ENCODE measurements around the gene GNB3. TPM values are rescaled to one million over a fixed set of nuclear protein-coding genes. Genes with fewer than 3 reads are reported as not detected.

The GNB3 gene
- total and polyA plus RNA-seq, 2 of the 4 experiments (the other 2 are of a cell fraction): 0.72 to 20.5 TPM

GRCh38 chr12:6836851-6837250, 3.9 kb upstream of the GNB3 start:
- H3K27ac ChIP-seq (ENCODE audit: insufficient read depth, low read length): no peak overlapping the region
- H4K5ac ChIP-seq (ENCODE audit: low read depth, low read length): no peak overlapping the region
- no peak for ATAC-seq (ENCODE audit: low read depth)
- in situ Hi-C loops (cut with MboI; ENCODE audit: low sequenced_read_pairs) (no loop called here), dilution Hi-C loops (cut with HindIII; ENCODE audit: low sequenced_read_pairs, unreplicated experiment) (no loop called here), intact Hi-C loops (cut with micrococcal nuclease) (no loop called here)
- no peak overlapping the region for H3K4me3 ChIP-seq (ENCODE audit: insufficient read depth, low read depth, low read length)
- H3K36me3 ChIP-seq (ENCODE audit: control insufficient read depth, insufficient read depth, low read length): peaks cover 62% of the 10 kb centered on the region
- H3K9me3 ChIP-seq (ENCODE audit: control insufficient read depth, insufficient read depth, low read length): no peaks in the 10 kb centered on the region
- H3K27me3 ChIP-seq (ENCODE audit: control insufficient read depth, insufficient read depth, low read length): no peaks in the 10 kb centered on the region
- H2BK20ac ChIP-seq (ENCODE audit: low read depth, low read length): no peak overlapping the region
- H3K56ac ChIP-seq (ENCODE audit: extremely low read depth, insufficient read depth, low read length): no peak overlapping the region
- peak overlapping the region; percentile 65 for H2AK9ac ChIP-seq (replicated peaks; ENCODE audit: low read depth, low read length, poor library complexity)
- H2AK5ac ChIP-seq (ENCODE audit: low read depth, low read length): no peak overlapping the region
- H3K23ac ChIP-seq (ENCODE audit: low read depth, low read length): no peak overlapping the region
- H3K4me2 ChIP-seq (ENCODE audit: low read depth, low read length): no peak overlapping the region
- no peak for TF ChIP-seq NFE2L2 (IDR thresholded peaks at IDR 0.05; ENCODE audit: low read depth, low read length)
- TF ChIP-seq MAFK (IDR thresholded peaks at IDR 0.05; ENCODE audit: low read depth, low read length): no peak
- no peak for TF ChIP-seq FOS (IDR thresholded peaks at IDR 0.05; ENCODE audit: low read depth, low read length)
- CTCF ChIA-PET: interaction anchor here (1.9 kb wide), 1 partner anchor 15 kb away, joined by 11 read pairs; the partner anchor contains the start of genes CDCA3 and USP5
- BruUV-seq (replicated peaks): no TSS peak
- H3K9ac ChIP-seq (ENCODE audit: low read depth, low read length): no peak overlapping the region
- H3K79me1 ChIP-seq (ENCODE audit: low read depth in 1 of 2, low read length in 2 of 2): peaks cover 6 to 18% of the 10 kb centered on the region in 2 experiments
- no peak overlapping the region for H3K4ac ChIP-seq (ENCODE audit: low read depth, low read length)
- POLR2A ChIA-PET (ENCODE audit: unreplicated experiment): no interaction called here
- no peaks in the 10 kb centered on the region for H3K4me1 ChIP-seq (ENCODE audit: control insufficient read depth, insufficient read depth, low read length)
- H4K91ac ChIP-seq (ENCODE audit: insufficient read depth, low read depth, low read length): no peak overlapping the region
- H2BK120ac ChIP-seq (ENCODE audit: low read depth, low read length): no peak overlapping the region
- H3K18ac ChIP-seq (ENCODE audit: low read depth, low read length): no peak overlapping the region
- peaks cover 3% of the 10 kb centered on the region for H4K20me1 ChIP-seq (ENCODE audit: insufficient read depth, low read length)
- H2AFZ ChIP-seq (replicated peaks; ENCODE audit: low read length, poor library complexity): no peak overlapping the region
- H4K8ac ChIP-seq (ENCODE audit: low read depth in 2 of 2, low read length in 2 of 2): no peak overlapping the region
- H3K9me1 ChIP-seq (ENCODE audit: insufficient read depth, low read length): no peaks in the 10 kb centered on the region
- no peak overlapping the region for H2BK15ac ChIP-seq (ENCODE audit: low read depth, low read length)
- no CpG with 5 or more reads among the region's 16 CpGs for WGBS, 2 experiments (ENCODE audit: extremely low coverage in 2 of 2, insufficient read length in 1 of 2)
- H2BK5ac ChIP-seq (ENCODE audit: low read depth, low read length, poor library complexity, severe bottlenecking): no peak overlapping the region
- DNase-seq: no peak
- H3K14ac ChIP-seq (replicated peaks; ENCODE audit: low read depth, low read length): no peak overlapping the region
